ENCODE results near the gene ASB3.

ASB3 gene

GRCh38 chr2:53632126-53632460, 154.7 kb downstream of the ASB3 start:
- CTCF ChIA-PET: no interaction called here
- no peaks in the 10 kb centered on the region for H3K9me3 ChIP-seq (ENCODE audit: control insufficient read depth, insufficient read depth, low read depth, low read length)
- H3K27ac ChIP-seq (ENCODE audit: extremely low read depth, low read depth, low read length): no peak overlapping the region

DNA sequence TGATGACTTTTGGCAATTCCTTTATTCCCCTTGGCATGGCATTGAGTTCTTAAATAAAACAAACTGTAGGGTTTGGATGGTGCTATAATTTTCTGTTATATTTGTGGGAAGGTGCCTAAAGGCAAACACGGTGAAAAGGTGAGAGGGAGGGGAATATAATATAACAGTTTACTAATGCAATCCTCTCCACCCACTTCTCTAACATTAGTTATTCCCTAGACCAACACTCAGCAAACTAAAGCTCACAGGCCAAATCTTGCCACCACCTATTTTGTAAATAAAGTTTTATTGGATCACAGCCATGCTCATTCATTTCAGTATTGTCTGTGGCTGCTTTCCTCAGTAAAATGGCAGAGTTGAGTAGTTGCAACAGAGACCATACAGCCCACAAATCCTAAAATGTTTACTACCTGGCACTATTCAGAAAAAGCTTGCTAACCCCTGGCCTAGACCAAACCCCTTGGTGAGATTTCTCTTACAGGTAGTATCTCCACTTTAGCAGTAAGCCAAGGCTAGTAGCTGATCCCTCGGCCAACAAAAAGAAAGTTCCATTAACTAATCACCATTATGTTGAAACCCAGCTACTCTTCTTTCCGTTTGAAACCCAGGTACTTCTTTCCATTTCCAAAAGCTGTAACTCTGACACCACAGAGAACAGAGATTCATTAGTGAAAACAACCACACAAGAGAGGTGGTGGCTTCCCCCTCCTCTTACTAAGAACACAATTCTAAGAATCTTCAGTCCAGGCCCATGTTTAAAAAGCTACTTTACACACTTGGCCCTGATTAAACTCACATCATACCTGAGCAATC, 155.2 kb downstream of the ASB3 start:
- no peak overlapping the region for H3K4me3 ChIP-seq (ENCODE audit: low read depth, low read length)
- 0 out of 2 replicates have a peak, but pooled peaks cover 2% of the 10 kb centered on the region for H3K4me1 ChIP-seq (ENCODE audit: control insufficient read depth, insufficient read depth, low read length)
- TF ChIP-seq KLF1 (tag by site-specific recombination; IDR thresholded peaks at IDR 0.05): no peak
- TF ChIP-seq OVOL3 (tag by site-specific recombination; IDR thresholded peaks at IDR 0.05): no peak
- TF ChIP-seq, protein P1, sequence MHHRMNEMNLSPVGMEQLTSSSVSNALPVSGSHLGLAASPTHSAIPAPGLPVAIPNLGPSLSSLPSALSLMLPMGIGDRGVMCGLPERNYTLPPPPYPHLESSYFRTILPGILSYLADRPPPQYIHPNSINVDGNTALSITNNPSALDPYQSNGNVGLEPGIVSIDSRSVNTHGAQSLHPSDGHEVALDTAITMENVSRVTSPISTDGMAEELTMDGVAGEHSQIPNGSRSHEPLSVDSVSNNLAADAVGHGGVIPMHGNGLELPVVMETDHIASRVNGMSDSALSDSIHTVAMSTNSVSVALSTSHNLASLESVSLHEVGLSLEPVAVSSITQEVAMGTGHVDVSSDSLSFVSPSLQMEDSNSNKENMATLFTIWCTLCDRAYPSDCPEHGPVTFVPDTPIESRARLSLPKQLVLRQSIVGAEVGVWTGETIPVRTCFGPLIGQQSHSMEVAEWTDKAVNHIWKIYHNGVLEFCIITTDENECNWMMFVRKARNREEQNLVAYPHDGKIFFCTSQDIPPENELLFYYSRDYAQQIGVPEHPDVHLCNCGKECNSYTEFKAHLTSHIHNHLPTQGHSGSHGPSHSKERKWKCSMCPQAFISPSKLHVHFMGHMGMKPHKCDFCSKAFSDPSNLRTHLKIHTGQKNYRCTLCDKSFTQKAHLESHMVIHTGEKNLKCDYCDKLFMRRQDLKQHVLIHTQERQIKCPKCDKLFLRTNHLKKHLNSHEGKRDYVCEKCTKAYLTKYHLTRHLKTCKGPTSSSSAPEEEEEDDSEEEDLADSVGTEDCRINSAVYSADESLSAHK (tag by site-specific recombination; IDR thresholded peaks at IDR 0.05): no peak
- no peak for TF ChIP-seq ZSCAN4 (tag by site-specific recombination; IDR thresholded peaks at IDR 0.05)
- TF ChIP-seq ZNF449 (tag by site-specific recombination; IDR thresholded peaks at IDR 0.05): no peak
- TF ChIP-seq ZNF518A (tag by site-specific recombination; conservative IDR thresholded peaks at IDR 0.05; ENCODE audit: low read depth): no peak
- TF ChIP-seq ZNF140 (tag by site-specific recombination; IDR thresholded peaks at IDR 0.05): no peak
- no peak for TF ChIP-seq ZNF837 (tag by site-specific recombination; IDR thresholded peaks at IDR 0.05)
- no peak for TF ChIP-seq ZNF555 (tag by site-specific recombination; conservative IDR thresholded peaks at IDR 0.05)
- no peak for TF ChIP-seq ZNF24 (tag by site-specific recombination; IDR thresholded peaks at IDR 0.05)
- no peak for TF ChIP-seq ZBTB49 (tag by site-specific recombination; IDR thresholded peaks at IDR 0.05; ENCODE audit: low read depth)
- no peak for TF ChIP-seq HOXD13 (CRISPR knock-in tag; IDR thresholded peaks at IDR 0.05; ENCODE audit: borderline replicate concordance)
- POLR2A ChIA-PET: no interaction called here
- no peak overlapping the region for H3K27ac ChIP-seq (ENCODE audit: extremely low read depth, low read depth, low read length)
- no peaks in the 10 kb centered on the region for H3K9me3 ChIP-seq (ENCODE audit: control insufficient read depth, insufficient read depth, low read depth, low read length)
- H3K36me3 ChIP-seq (ENCODE audit: control insufficient read depth in 2 of 2, insufficient read depth in 1 of 2, low read length in 2 of 2): no peaks in the 10 kb centered on the region
- CTCF ChIA-PET: no interaction called here

More at GRCh38 chr2:53632126-53632460, 154.7 kb downstream of the ASB3 start:
- Histone ChIP-seq H3K4me1 (ENCODE audit: control insufficient read depth, insufficient read depth, low read length) (0 out of 2 replicates have a peak, but pooled peaks cover 2% of the 10 kb centered on the region), H3K4me3 (ENCODE audit: low read depth, low read length) (no peak overlapping the region), H3K36me3 (ENCODE audit: control insufficient read depth in 2 of 2, insufficient read depth in 1 of 2, low read length in 2 of 2) (no peaks in the 10 kb centered on the region)
- TF ChIP-seq ZNF792 (tag by site-specific recombination; IDR thresholded peaks at IDR 0.05) (no peak), ZNF10 (tag by site-specific recombination; IDR thresholded peaks at IDR 0.05) (no peak), ZNF239 (tag by site-specific recombination; IDR thresholded peaks at IDR 0.05) (no peak), ZNF157 (tag by site-specific recombination; IDR thresholded peaks at IDR 0.05) (no peak), PBX3 (CRISPR knock-in tag; IDR thresholded peaks at IDR 0.05) (no peak), TCF7L2 (IDR thresholded peaks at IDR 0.05; ENCODE audit: borderline replicate concordance, low read depth, low read length) (no peak), ZNF350 (tag by site-specific recombination; IDR thresholded peaks at IDR 0.05) (no peak), MEIS1 (CRISPR knock-in tag; IDR thresholded peaks at IDR 0.05; ENCODE audit: borderline replicate concordance) (no peak), ZNF274 (IDR thresholded peaks at IDR 0.05; ENCODE audit: low read length) (no peak), ZNF274 (tag by site-specific recombination; IDR thresholded peaks at IDR 0.05; ENCODE audit: borderline replicate concordance) (no peak), ZNF112 (tag by site-specific recombination; IDR thresholded peaks at IDR 0.05) (no peak), ZFP41 (tag by site-specific recombination; IDR thresholded peaks at IDR 0.05; ENCODE audit: borderline replicate concordance) (no peak)
- POLR2A ChIA-PET: no interaction called here

All from HEK293 (cell line).